CD4-positive, alpha-beta T cell treated with Interferon gamma for 1 hour (primary cell): ENCODE results near the gene PPP1R15B.

ENCODE experiments used
- DNase-seq: peaks from one replicate; pipeline ENCODE4 v3.0.0-alpha.2; 2020

The PPP1R15B gene

DNA sequence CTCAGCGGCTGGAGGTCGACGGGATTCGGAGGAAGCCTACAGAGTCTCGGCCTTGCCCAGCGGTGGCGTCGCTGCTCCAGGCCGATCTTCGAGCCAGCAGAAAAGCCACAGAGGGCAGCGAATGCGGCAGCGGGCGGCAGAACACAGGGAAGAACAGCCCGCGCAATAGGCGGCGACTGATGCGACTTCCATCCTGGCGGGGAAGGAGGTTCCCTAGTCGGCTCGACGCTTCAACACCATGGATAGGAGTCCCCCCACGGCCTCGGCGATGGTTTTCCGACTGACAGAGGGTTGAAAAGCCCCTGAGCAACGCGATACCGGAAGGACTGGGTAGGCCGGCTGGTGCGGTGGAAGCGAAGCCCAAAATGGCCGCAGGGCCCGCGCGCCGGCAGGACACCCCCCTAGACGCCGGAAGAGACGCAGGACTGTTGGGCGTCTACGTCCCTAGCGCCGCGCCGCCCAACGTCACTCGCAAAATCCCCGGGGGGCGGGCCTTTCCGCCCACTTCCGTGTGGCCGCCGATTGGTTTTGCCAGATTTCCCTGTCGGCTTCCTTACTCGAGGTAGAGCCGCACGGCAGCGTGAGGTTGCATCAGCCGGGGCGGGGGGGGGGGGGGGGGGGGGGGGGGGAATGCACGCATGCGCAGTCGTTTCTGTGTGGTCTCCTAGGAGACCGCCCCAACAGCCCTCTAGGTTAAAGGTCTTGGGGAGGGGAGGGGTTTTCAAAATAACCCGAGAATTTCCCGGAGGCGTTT is at the start of gene PPP1R15B:
PPP1R15B (minus strand) TSS at position 367 of the 754 bp plus-strand sequence. CDS start 406 bp downstream, outside the sequence.
- peak; percentile 99 for DNase-seq

DNA sequence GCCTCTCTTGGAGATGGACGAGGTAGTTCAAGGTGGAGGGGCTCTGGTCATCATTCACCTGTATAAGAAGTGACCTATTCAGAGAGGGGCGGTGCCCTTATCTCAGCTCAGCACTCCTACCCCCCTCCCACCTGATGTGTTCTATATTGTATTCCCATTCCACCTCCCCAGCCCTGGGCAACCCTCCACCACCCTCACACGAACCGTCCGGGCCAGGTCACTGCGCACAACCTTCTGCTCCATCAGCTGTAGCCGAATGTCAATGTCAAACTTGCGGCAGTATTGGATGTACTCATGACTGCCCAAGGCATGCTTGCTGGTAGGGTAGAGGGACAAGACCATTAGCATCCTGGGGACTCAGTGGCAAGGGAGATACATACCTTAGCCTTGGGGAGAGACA is 48.7 kb upstream of the PPP1R15B start:
- DNase-seq: no peak

DNA sequence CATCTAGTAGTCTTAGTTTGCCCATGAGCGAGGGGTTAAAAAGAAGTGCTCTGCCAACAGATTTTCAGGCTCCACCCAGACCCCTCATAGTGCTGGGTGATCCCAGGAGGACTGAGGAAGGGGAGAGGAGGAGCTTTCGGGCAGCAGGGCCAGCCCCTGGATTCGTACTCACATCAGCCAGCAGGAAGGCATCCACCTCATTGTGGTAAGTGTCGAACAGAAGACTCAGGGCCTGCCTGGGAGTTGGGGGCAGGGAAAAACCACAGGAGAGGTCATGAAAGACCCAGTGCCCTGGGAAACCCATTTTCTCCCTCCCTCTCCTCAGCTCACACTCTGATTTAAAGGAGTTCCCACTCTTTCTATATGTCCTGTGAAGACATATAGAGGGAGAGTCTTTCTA is 48.1 kb upstream of the PPP1R15B start:
- DNase-seq: no peak

GRCh38 chr1:204457666-204458065 is 46.0 kb upstream of the PPP1R15B start:
- no peak for DNase-seq

DNA sequence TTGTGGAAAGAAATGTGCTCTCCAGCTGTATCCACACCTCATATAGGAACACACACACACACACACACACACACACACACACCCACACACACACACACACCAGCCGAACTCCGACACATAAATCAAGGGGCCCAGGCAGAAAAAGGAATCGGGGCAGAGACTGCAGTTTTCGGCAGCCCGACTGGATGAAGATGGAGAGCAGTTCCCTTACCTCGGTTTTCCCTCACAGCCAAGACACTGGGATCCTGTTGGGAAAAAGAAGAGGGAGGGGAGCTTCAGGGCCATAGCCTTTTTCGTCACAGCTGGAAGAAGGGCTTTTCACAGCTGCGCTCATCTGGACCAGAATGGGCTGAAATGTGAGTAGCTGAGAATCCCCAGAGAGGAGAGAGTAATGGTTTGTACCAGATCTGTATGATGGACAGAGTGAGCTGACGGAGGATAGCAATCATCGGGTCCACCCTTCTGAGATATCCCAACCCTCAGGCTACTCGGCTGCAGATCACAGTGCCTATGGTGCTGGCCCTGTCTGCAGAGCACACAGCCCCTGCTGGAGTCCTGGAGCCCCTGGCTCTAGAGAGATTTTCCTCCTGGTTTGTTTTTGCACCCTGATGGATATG is 45.3 kb upstream of the PPP1R15B start:
- DNase-seq: no peak

- no peak for DNase-seq
Observed at GRCh38 chr1:204455831-204456145, 44.2 kb upstream of the PPP1R15B start.

DNA sequence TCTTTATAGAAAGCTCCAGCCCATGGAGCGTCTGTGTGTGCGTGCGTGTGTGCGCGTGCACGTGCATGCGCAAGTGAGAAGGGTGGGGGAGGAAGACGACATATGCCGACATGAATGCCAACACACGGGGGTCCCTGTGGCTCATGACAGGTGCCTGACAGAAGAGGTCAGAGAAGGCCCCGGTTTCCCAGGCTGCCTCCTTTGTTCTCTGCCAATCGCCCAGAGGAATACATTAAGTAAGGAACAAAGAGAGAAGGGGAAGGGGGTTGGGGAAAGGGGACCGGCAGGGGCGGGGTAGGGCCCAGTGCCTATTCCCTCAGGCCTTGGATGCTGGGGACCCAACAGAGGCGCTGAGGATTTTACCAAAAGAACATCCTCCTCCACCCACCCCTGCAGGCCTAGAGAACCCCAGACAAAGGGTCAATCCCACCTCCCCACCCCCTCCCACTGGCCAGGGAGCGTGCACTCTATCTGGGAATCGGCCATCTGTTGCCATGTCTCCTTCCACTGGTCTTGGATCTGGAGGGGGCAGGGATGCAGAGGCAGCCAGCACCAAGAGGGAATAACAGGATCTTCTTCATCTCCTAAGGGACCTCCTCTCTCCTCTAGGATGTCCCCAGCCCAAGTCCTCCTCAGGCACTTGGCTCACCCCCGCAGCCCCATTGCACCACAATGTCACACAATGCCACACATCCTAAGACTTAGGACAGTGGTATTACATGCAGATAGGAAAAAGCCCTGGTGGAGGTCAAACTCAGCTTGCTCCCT is 43.6 kb upstream of the PPP1R15B start:
- DNase-seq: no peak

DNA sequence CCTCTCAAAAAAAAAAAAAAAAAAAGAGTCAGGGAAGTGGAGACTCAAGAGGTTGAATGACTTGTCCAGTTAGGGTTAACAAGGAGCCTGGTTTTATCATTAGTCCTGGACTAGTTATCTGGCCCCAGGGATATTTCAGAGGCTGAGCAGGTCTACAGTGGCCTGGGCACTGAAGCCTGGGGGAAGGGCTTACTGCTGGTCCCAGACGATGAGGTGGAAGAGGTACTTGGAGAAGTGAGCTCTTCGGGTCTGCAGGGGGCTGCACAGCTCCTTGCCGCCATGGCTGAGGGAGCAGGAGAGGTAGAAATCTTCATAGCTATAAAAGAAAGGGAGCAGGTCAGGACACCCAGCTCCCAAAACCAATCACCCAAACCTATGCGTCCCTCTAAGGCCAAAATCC is 42.9 kb upstream of the PPP1R15B start:
- DNase-seq: no peak

DNA sequence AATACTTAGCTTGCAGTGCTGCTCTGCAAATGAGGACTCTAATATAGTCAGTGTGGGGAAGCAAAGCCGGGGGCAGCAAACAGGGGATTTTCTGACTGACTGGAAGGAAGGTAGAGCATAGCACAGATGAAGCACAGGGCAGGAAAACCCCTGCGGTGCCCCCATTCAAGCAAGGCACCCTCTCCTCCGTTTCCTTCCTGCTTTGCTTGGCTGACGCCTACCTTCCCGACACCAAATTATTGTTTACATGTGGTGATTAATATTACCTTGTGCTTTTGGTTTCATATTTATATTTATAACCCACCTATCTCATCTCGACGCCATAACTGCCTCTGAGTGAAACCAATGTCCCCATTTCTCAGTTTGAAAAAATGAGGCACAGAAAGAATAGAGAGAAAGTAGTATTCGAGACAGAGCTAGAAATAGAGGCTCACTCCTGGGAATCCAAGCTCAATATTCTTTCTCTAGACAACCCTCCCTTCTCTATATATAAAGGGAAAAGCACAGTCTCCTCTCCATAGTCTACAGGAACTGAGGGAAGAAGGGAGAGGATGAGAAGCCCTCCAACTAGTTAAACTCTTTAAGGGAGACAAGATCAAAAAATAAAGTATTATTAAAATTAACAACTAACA is 41.6 kb upstream of the PPP1R15B start:
- peak; percentile 85 for DNase-seq

GRCh38 chr1:204451352-204452124 is 39.9 kb upstream of the PPP1R15B start:
- no peak for DNase-seq

GRCh38 chr1:204450461-204451257 is 39.0 kb upstream of the PPP1R15B start:
- DNase-seq: no peak

DNA sequence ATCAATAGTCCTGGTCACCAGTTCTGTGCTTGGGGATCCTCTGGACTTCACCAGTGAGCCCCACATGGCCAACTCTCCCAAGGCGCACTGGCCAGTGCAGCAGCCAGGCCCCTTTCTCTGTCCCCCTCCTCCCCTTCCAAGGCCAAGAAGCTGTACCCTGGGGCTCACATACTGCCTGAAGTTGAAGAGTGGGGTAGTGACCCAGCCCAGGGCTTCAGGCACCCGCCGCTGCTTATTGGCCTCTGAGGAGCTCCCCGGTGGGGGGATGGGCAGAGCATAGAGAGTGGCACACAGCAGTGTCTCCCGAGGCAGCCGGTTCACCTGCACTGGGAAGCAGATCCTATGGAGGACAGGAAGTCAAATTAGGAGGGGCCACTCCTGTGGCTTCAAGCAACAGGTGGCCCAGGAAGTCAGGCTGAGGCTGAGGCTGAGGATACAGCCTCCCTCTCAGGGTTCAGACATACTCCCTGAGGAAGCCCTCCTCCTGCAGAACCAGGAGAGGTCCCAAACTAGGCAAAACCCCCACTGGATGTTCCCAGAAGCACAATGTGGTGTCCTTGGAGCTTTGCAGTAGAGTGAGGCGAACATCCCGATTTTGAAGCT is 38.2 kb upstream of the PPP1R15B start:
- DNase-seq: no peak

DNA sequence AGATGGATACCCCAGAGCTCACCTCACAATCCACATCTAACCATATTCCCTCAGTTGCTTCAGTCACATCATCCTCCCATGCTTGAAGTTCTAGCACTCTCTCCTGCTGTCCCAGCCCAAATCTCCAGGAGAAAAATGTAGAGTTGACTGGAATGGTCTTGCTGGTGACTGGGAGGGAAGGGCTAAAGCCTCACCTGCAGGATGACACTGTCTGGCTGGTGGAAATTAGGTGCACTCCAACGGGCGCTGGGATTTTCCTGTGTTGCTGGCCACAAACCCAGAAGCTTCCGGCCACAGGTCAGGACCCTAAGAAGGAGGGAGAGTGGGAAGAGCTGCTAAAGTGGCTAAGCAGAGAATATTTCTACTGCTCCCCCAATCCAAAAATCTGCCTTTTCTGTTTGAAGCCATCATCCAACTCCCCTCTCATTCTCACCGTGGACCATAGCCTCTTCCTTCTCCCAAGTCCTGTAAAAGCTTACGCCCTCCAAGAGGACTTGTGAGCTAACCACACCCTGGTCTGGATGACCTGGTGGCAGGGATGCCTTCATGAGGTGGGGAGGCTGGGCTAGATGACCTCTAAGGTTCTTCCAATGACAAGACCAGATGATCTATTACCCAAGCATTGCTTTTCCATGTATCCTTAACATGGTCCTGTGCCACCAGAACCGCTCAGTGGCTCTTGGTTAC is 37.5 kb upstream of the PPP1R15B start:
- DNase-seq: no peak

DNA sequence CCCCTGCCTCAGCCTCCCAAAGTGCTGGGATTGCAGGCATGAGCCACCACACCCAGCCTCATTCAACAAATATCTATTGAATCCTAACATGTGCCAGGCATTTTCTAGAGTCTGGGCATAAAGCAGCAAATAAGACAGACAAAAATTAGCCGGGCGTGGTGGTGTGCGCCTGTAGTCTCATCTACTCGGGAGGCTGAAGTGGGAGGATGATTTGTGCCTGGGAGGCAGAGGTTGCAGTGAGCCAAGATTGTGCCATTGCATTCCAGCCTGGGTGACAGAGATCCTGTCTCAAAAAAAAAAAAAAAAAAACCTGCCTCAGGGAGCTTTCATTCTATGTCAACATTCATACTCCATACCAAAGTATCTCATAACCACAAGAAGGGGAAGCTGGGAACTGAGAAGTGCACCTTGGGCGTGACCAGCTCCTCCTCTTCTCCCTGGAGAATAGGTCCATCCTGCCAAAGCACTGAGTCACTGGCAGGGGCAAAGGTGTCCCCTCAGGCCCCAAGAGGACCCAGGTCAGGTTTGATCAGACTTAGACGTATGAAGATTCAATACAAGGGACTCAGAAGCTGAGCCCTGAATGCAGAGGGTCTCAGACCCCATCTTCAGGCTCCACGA is 36.8 kb upstream of the PPP1R15B start:
- DNase-seq: no peak

- DNase-seq: no peak
Observed at GRCh38 chr1:204447736-204448135, 36.1 kb upstream of the PPP1R15B start.

DNA sequence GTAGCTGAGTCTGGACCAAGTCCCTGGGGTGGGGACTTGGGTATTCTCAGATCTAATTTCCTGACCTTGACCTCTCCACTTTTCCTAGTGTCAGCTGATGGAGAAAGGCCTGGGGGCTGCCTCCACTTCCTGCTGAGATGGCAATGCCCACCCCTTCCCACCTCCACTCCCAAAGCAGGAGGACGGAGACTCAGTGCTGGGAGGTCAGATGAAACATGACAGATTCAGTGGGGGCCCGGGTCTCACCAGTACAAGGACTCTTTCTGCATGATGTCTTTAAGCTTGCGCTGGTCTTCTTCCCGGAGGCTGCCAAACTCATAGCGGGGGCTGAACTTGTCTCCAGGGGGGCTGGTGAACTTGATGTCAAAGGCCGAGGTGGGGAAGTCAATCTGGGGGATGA is 35.6 kb upstream of the PPP1R15B start:
- DNase-seq: no peak

- peak; percentile 81 for DNase-seq
Observed at GRCh38 chr1:204446413-204447111, 34.9 kb upstream of the PPP1R15B start.

DNA sequence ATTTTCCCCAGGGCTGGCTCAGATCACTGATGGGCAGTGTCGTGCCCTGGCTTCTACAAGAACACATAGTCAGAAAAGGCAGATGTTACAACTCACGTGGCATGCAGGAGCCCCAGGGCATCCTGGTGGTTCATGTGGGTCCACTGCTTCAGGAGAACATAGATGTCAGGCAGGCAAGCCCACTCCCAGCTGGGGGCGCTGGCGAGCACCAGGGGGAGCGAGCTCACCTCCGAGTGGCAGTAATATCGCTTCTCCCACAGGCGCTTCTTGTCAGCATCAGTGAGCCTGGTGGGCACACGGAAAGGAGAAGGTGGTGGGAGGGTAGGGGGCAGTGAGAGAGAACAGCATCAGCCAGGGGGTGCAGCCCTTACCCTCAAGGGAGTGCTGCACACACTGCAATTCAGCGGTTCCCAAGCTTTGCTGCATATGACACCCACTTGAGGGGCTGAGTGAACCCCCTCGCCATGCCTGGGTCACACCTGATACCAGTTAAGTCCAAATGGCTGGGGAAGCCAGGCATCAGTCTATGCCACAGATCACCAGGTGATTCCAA is 34.3 kb upstream of the PPP1R15B start:
- DNase-seq: peak; percentile 32

DNA sequence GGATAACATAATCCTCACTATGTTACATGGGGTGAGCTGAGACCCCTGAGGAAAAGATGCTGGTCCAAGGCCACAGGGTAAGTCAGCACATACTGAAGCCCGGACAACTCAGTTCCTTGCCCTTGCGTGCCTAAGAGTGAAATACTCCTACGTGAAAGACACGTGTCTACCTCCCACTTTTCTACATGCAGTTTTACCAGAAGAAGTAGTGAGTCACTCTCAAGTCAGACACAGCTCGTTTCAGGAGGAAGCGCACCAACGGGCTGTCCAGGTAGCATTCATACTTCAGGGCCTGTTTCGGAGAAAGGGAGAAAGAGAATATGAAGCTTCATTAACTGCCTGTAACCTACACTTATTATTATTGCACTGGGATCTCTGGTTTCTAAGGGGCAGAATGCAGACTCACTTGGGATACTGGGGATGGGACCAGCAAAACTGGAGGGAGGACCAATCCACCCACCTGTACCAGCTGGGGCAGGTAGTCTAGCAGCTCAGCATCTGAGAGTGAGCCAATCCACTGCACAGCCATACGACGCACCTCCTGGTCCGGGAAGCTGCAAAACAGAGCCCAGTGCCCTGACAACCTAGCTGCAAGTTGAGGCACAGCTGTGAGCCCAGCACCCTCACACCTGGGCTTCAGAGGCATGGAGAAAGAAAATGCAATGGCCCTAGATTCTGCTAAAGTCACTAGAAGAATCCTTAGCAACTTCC is 32.4 kb upstream of the PPP1R15B start:
- no peak for DNase-seq
